Posterior cingulate gyrus (tissue), 11 donors: Measurements from ENCODE around the gene DDI2.
"Not testable (repeated sequence)": the region's sequence is repeated elsewhere in the genome, so short reads cannot be mapped to it uniquely, and the experiment has no call there.

Source experiments
- DNase-seq, 10 donors: peaks; one replicate each; pipeline versions ENCODE4 v3.0.0 to v3.0.0-alpha.2; 2020 to 2021; ENCODE audit warnings: mixed read lengths in 3 of 10
- intact Hi-C: fragments of 100-400 bp; cut with DNase I; formaldehyde crosslinking; loops from one replicate; pipeline ENCODE4 v1.15.1; 2023

The DDI2 gene

DNA sequence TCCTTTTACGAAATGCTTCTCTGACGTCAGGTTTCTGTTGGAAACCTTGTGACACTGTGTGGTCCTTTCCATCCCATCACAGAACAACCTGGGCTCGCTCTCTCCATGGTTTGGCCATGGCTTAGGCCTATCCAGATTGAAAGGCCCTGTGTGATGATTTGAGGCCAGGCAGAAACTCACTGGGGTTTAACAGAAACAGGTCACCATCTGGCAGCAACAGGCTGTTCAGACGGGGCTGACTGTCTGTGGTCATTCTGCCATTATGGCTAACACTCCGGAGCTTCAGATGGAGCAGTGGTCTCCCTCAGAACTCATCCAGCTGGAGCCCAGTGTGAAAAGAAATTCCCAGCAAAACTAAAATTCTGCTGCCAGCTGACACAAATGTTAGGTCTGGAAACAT lies 76.1 kb downstream of the DDI2 start:
- peak in 1 of 10 donors; percentile 39 for DNase-seq
- intact Hi-C loops: no loop called here

DNA sequence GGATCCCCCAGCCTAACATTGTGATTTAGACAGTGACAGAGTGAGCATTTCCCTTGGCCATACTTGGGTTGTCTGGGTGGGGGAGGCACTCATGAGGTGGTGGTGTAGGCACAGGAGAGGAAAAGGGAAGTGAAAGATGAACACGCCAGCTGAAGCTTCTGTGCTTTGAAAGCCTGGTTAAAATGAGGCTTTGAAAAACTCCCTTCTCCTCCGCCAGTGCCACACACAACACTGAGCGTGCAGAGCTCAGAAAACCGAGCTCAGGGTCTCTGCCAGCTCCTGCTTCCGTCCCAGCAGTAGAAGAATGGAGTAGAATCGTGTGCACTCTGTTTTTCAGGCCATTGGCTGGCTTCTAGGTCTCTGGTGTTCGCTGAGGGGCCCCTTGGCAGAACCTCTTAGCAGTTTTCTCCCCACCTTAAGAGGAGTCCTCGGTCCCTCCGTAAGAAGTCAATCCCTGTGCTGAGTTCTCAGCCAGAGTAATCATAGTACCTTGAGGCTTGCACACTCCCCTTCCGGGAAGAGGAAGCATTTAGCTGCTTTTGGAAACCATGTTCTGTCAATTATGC lies 79.8 kb downstream of the DDI2 start:
- peak in 6 of 10 donors; percentile 25 to 90 (median 36) for DNase-seq
- intact Hi-C loops: no loop called here

DNA sequence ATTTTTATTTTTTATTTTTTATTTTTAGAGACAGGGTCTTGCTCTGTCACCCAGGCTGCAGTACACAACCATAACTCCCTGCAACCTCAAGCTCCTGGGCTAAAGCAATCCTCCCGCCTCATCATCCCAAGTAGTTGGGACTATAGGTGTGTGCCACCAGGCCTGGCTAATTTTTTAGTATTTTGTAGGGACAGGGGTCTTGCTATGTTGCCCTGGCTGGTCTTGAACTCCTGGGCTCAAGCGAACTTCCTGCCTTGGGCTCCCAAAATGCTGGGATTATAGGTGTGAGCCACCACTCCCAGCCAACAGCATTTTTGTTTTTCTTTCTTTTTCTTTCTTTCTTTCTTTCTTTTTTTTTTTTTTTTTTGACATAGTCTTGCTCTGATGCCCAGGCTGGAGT lies 80.9 kb downstream of the DDI2 start:
- intact Hi-C loops: no loop called here
- no peak for DNase-seq

DNA sequence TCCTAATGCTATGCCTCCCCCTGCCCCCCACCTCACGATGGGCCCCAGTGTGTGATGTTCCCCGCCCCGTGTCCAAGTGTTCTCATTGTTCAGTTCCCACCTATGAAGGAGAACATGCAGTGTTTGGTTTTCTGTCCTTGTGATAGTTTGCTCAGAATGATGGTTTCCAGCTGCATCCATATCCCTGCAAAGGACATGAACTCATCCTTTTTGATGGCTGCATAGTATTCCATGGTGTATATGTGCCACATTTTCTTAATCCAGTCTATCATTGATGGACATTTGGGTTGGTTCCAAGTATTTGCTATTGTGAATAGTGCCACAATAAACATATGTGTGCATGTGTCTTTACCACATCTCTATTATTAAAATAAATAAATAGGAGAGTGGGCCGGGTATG lies 82.1 kb downstream of the DDI2 start:
- DNase-seq, intact Hi-C loops: not testable (repeated sequence)

DNA sequence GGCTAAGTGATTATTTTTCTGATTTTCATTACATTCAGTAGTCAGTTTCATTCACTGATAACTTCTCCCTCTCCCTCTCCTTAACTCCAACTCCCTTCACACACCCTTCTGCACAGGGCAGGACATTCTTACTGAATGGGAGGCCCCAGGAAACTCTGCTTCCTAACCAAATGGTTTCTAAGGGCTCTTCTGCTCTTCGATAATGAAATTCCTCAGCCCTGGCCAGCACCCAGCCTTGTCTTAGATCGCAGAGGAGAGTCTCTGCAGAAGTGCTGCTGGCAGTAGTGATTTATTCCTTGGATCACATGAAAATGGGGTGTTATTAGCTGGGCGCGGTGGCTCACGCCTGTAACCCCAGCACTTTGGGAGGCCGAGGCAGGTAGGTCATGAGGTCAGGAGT lies 83.2 kb downstream of the DDI2 start:
- intact Hi-C loops: no loop called here
- DNase-seq: no peak

DNA sequence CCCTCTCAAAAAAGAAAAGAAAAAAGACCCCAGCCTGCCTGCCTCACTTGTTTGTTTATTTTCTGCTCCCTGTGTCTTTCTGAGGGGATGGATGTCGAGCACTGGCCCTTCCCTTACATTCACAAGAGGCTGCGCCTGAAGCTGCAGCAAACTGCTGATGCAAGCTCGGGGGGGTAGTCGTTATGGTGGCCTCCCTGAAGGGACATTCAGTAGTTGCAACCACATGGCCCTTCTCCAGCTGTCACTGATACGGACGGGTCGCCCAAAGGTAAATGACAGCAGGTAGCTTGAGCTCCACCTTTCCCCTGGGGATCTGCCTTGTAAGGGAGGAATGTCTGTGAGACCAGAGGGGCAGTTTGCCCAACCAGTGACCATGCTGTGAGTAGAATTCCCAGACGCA lies 84.5 kb downstream of the DDI2 start:
- intact Hi-C loops: no loop called here
- no peak for DNase-seq

DNA sequence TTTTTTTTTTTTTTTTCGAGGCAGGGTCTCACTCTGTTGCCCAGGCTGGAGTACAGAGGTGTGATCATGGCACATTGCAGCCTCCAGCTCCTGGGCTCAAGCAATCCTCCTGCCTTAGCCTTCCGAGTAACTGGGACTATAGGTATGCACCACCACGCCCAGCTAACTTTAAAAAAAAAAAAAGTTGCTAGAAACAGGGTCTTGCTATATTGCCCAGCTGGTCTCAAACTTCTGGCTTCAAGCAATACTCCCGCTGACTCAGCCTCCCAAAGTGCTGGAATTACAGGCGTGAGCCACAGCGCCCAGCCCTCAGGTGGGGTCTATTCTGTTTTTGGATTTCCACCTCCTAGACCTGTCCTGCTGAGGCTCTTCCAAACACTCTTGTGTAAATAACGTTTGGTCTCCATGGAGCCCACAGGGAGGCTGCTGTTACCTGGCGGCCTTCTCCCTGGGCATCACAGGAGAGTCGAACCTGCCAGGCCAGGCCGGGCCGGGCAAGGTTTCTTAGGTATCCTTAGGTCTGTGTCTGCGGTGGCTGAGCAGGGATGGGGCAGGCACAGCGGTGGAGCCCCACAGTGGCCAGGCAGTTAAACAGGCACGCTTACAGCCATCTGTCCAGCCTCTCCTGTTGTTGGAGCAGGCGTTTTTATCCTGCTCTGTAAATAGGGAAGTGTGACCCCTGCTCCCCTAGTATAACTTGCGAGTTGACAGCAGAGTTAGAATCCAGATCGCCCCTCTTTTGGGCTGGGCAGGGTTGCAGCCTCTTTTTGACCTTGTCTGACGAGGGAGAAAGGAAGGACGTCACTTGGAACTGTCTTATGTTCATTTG lies 85.7 kb downstream of the DDI2 start:
- intact Hi-C loops: no loop called here
- DNase-seq: peak in 3 of 10 donors; percentile 4 to 89 (median 29)

DNA sequence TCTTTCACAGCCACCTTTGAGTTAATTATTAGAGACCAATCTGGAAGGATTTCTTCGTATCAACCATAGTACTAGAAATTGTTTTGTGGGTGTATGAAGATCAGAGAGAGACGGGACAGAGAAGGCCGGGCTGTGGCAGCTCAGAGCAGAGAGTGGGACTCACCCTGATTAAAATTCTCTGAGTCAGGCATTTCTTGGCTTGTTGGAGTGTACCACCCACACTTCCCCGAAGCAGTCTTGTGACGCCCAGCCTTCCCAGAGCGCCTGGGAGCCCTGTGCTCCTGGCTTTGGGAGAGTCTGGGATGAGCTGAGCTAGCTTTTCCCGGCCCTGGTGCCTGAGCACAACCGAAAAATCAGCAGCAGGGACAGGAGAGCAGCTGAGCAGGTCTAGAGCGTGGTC lies 86.3 kb downstream of the DDI2 start:
- intact Hi-C loops: no loop called here
- DNase-seq: peak; percentile 51 to 97 (median 82)

DNA sequence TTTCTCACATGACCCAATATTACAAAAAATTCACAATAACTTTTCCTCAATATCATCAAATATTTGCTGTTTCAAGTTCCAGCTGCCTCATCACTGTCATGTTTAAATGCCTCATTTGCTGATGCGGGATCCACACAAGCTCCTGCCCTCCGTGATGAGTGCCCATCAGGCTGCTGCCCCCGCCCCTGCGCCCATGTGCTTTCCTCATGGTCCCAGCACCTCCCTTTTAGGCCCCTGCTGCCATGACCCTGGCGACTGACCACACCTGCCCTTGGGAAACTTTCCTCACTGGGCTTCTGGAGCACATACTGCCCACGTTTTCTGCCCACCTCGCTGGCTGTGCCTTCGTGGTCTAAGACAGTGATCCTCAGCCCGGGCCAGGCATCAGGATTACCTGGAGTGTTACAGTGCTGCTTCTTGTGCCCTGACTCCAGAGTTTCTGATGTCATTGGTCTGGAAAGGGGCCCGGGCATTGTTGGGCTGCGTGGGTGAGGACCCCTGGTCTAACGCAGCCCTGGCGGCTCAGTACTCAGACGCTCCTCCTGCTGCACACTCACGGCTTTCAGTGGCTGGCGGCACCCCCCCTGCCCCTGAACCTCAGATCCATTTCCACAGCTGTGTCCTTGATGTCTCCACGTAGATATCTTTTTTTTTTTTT lies 87.4 kb downstream of the DDI2 start:
- intact Hi-C loops: no loop called here

DNA sequence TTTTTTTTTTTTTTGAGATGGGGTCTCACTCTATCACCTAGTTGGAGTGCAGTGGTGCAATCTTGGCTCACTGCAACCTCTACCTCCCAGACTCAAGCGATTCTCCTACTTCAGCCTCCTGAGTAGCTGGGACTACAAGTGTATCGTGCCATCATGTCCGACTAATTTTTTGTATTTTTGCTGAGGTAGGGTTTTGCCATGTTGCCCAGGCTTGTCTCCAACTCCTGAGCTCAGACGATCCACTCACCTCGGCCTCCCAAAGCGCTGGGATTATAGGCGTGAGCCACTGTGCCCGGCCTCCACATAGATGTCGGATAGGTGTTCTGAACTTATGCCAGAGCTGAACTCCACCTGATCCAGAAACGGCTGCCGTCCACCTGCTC lies 87.9 kb downstream of the DDI2 start:
- no peak for DNase-seq
- intact Hi-C loops: no loop called here

More for the DNA sequence above, 87.4 kb downstream of the DDI2 start:
- DNase-seq: peak in 1 of 10 donors; percentile 61

DNA sequence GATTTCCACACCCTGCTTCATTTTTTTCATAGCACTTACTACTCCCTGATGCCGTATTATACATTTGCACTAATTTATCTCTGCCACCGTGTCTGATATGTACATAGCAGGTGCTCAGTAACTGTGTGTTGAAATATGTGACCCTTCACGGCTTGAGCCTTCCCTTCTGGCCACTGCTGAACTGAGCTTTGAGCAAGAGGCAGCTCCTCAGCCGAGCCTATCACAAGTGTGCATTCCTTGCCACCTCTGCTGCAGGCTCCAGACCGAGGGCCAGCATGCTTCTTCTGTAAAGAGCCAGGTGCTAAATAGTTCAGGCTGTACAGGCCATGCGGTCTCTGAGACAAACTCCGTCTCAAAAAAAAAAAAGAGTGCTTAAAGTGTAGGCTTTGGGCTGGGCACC lies 89.5 kb downstream of the DDI2 start:
- DNase-seq: peak in 1 of 10 donors; percentile 23
- intact Hi-C loops: no loop called here

DNA sequence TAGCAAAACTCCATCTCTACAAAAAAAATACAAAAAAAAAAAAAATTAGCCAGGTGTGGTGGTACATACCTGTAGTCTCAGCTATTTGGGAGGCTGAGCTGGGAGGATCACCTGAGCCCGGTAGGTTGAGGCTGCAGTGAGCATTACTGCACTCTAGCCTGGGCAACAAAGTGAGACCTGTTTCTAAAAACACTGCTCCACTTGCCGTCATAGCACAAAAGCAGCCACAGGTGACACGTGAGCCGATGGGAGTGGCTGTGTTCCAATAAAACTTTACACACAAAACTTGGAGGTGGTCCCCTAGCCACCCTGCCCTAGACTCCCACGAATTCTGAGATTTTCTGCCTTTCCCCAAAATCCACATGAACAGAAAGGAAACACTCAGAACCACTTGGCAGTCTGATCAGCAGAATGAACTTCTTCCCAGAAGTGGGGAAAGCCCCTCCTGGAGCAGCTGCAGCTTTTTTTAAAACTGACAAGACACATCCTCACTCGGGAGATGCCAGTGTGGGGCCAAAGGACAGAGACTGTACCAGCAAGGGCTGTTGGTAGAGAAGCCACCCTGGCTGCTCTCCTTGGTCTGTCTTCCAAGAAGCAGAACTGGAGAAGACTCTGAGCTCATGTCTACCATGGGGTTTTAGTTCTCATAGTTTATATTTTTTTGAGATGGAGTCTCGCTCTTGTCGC lies 90.1 kb downstream of the DDI2 start:
- DNase-seq: peak in 1 of 10 donors; percentile 7
- intact Hi-C loops: no loop called here

DNA sequence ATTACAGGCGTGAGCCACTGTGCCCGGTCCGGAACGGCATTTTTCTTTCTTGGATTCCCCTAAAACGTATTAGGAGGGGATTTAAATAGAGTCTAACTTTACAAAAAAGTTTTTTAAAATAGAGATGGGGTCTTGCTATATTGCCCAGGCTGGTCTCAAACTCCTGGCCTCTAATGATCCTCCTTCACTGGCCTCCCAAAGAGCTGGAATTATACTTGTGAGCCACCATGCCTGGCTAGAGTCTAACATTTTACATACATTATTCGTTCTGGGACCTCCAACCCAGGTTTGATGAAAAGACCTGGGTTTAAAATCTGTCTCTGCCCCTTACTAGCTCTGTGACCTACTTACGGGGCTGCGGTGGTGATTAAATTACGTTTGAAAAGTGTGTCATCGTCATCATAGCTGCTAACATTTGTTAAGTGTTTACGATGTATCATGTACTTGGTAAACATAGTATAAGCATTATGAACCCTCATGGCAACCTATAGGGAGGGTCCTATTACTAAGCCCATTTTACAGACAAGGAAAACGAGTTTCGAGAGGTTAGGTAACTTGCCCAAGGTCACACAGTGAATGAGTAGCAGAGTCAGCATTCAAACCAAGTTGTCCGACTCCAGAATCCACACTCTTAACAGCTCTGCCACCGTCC lies 91.4 kb downstream of the DDI2 start:
- intact Hi-C loops: no loop called here
- peak in 1 of 10 donors; percentile 16 for DNase-seq

DNA sequence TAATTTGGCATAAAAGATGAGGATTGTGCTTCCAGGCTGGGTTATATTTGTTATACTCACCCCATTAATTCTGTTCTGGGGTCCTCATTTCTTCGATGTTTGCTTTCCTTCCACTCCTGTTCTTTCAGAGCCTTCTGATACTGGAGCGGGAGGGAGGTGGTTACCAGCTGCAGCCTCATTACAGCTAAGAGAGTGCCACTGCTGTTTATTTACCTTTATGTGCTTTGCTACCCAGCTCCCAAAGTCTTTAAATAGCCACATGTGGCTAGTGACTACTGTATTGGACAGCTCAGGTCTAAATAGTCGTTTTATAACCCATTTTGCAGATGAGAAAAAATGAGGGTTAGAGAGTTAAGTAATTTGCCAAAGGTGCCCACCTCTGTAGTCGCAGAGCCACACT lies 92.0 kb downstream of the DDI2 start:
- DNase-seq: no peak
- intact Hi-C loops: no loop called here

DNA sequence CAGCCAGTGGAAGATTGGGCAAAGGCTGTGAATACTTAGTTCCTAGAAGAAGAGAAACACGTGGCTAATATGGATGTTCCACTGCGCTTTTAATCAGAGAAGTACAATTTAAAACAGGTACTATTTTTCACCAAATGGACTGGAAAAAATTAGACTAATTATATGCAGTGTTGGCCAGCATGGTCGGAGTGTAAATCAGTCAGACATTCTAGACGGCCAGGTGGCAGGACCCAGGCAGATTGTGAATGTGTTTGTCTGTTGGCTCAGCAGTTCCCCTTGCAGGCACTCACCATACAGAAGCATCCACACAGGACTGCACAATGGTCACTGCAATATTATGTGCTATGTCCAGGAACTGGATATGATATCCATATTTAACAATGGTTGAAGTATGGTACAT lies 94.9 kb downstream of the DDI2 start:
- DNase-seq: no peak
- intact Hi-C loops: no loop called here

DNA sequence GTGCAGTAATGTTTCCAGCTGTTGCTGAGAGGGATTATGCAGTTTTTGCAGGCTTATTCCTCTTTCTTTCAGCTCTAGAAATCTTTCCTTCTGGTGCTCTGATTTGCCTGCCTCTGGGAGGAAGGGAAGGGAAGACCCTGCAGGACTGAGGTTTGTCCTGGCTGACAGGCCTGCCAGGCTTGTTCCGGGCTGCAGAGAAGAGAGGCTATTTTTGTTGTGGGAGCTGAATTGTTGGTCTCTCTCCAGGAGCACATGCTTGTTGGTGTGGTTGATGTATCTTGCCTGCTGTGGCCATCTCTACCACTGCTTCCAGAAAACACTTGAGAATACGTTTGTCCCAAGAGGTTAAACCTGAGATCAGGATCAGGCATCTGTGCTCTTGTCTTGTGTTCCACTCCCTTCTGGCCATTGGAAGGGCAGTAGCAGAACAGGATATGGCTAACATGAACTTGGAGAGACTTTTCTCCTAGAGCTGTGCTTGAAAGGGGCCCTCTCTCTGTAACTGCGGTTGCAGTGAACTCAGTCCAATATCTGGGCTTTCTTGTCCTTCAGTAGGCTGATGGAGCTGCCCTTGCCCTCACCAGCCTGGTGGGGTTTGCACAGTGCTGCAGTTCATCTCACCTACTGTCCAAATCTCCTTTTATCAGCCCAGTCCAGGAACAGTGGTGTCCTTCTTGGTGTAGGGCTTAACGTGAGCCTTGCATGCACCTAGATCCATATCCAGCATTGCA lies 97.3 kb downstream of the DDI2 start:
- DNase-seq: peak in 4 of 10 donors; percentile 42 to 57 (median 54)
- intact Hi-C loops: no loop called here

DNA sequence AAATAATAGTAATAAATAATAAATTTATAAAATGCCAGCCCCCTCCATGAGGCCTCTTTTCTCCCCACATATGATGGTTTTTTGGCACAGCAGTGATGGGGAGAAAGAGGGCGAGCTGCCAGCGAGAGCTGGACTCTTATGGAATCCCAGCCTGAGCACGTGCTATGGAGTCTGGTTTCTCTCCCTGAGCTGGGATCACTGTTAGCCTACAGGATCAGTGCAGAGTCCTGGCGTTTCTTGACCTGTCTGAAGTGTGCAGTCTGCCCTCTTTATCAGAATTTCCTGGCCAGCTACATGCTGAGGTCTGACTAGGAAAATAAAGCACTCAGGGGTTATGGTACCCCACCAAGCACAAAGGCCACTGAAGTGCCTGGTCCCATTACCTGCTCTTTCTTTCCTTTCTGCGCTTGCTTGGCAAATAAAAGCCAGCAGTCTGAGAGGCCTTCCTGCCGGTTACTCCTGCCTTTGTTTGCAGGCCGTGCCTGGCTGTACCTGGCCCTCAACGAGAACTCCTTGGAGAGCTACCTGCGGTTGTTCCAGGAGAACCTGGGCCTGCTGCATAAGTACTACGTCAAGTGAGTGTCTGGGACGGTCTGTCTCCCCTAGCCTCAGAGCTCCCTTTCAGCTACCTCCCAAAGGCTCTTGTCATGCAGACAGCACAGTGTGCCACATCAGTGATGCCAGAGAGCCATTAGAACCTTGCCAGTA lies 100.3 kb downstream of the DDI2 start:
- intact Hi-C loops: no loop called here
- DNase-seq: no peak

DNA sequence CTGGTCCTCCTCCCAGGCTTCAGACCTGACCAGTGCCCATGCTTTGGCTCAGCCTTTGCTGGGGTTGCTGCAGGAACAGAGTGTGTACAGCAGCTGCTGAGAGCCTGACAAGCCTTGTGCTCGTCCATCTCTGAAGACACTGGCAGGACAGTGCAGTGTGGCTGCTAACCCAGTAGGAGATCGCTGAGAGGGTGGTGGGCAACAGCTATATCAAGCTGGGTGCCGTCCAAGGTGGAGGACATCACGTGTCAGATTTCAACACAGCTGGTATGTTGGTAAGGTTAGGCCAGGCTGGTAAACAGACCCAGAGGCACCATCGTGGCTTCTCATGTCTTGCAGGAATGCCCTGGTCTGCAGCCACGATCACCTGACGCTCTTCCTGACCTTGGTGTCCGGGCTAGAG lies 100.9 kb downstream of the DDI2 start:
- intact Hi-C loops: no loop called here
- DNase-seq: no peak
